ENCODE data around the gene ST3GAL5. TPM values are rescaled to one million over a fixed set of nuclear protein-coding genes. Genes with fewer than 3 reads are reported as not detected.

The ST3GAL5 gene
- polyA plus RNA-seq, 1 of the 3 experiments (the other 2 are of a cell fraction) = 37.6 TPM

DNA sequence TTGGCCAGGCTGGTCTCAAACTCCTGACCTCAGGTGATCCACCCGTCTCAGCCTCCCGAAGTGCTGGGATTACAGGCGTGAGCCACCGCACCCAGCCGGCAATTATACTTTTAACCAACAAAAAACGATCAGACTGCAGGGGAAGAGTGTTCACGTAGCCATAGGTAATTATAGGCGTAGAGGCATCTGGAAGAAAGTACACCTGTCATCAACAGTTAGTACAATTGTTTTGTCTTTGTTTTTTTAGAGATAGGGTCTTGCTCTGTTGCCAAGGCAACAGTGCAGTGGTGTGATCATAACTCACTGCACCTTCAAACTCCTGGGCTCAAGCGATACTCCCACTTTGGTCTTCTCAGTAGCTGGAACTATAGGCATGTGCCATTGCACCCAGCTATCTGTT is 20.0 kb downstream of the ST3GAL5 start:
- Histone ChIP-seq H3K9me2 (no peaks in the 10 kb centered on the region), H3K27me3 (ENCODE audit: insufficient read depth) (no peaks in the 10 kb centered on the region), H3F3A (replicated peaks; ENCODE audit: insufficient read depth) (peaks cover 4% of the 10 kb centered on the region), H3K4me1 (ENCODE audit: control insufficient read depth in 1 of 2, insufficient read depth in 2 of 2, low read depth in 1 of 2, low read length in 1 of 2) (no peaks in the 10 kb centered on the region; a peak in 1 of 4 replicates), H3K9ac (no peak overlapping the region), H3K27ac (ENCODE audit: low read depth in 2 of 2, low read length in 1 of 2) (no peak overlapping the region), H2AFZ (ENCODE audit: low read depth) (no peak overlapping the region), H3K79me2 (ENCODE audit: insufficient read depth) (peaks cover 15% of the 10 kb centered on the region; the same call in 1 of the 2 replicates), H3K9me3 (no peaks in the 10 kb centered on the region), H3K4me2 (no peak overlapping the region), H3K36me3 (replicated peaks in 1 of 2; ENCODE audit: control insufficient read depth in 1 of 2, insufficient read depth in 2 of 2, low read length in 1 of 2) (peaks cover 0 to 4% of the 10 kb centered on the region in 2 experiments), H3K4me3 (ENCODE audit: low read depth in 2 of 2, low read length in 1 of 2) (no peak overlapping the region), H4K20me1 (ENCODE audit: insufficient read depth) (0 out of 2 replicates have a peak, but pooled peaks cover 8% of the 10 kb centered on the region)
- DNase-seq = no peak
- WGBS (ENCODE audit: low lambda C conversion rate) = 91% methylated on average over 9 of the region's 9 CpGs
- ChIA-PET CTCF (interaction anchor here (1.4 kb wide), 2 partner anchors 19 to 55 kb away, joined by 3 read pairs; no protein-coding TSS in a partner anchor), POLR2A (no interaction called here)
- TF ChIP-seq, protein P1, sequence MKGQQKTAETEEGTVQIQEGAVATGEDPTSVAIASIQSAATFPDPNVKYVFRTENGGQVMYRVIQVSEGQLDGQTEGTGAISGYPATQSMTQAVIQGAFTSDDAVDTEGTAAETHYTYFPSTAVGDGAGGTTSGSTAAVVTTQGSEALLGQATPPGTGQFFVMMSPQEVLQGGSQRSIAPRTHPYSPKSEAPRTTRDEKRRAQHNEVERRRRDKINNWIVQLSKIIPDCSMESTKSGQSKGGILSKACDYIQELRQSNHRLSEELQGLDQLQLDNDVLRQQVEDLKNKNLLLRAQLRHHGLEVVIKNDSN (IDR thresholded peaks at IDR 0.05; ENCODE audit: borderline replicate concordance, low read depth) = no peak
- TF ChIP-seq CHD2 (IDR thresholded peaks at IDR 0.05; ENCODE audit: low read length, partially characterized antibody) = no peak
- no peak for TF ChIP-seq ELF1 (IDR thresholded peaks at IDR 0.05)
- no peak for TF ChIP-seq YY1 (IDR thresholded peaks at IDR 0.05; ENCODE audit: low read depth)
- TF ChIP-seq RAD21 (IDR thresholded peaks at IDR 0.05; ENCODE audit: low read length) = no peak
- TF ChIP-seq TEAD4 (IDR thresholded peaks at IDR 0.05; ENCODE audit: borderline replicate concordance, insufficient read depth) = no peak
- TF ChIP-seq FOSL2 (IDR thresholded peaks at IDR 0.05; ENCODE audit: borderline replicate concordance, low read depth) = no peak
- TF ChIP-seq GATA2 (CRISPR knock-in tag; IDR thresholded peaks at IDR 0.05) = no peak
- TF ChIP-seq RXRA (IDR thresholded peaks at IDR 0.05; ENCODE audit: borderline replicate concordance, low read depth) = no peak
- no peak for TF ChIP-seq RFX5 (IDR thresholded peaks at IDR 0.05; ENCODE audit: low read length)
- TF ChIP-seq, protein P2, sequence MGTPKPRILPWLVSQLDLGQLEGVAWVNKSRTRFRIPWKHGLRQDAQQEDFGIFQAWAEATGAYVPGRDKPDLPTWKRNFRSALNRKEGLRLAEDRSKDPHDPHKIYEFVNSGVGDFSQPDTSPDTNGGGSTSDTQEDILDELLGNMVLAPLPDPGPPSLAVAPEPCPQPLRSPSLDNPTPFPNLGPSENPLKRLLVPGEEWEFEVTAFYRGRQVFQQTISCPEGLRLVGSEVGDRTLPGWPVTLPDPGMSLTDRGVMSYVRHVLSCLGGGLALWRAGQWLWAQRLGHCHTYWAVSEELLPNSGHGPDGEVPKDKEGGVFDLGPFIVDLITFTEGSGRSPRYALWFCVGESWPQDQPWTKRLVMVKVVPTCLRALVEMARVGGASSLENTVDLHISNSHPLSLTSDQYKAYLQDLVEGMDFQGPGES (IDR thresholded peaks at IDR 0.05; ENCODE audit: low read depth, low read length) = no peak

DNA sequence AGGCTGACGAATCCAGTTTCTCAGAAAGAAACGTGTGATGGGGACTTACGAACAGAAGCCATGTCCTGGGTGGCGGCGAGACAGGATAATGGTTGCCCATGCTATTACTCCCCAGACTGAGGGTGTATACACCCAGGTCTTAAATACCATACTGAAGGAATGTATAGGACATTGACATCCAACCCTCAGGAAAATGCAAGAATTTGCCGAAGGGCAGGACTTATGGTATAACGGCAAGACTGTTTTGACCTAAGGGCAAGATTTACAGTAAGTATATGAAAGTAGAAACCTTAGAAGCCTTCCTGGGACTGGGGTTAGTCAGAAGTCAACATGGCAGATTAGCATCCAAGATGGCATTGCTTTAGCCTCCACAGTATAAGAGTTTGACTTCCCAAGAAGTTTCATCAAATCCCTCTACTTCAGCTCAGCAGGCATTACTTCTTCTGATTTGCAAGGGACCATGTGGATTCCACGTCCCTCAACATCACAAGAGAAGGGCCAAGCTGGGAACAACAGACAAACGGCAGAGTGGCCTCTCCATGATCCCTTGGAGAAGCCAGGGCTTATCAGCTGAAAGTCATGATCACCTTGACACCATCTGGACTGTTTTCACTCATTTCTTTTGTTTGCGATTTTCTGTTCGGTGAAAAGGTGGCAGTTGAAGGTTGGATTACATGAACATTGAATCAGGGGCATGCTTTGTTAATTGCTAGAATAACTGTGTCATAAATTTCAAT is 21.1 kb downstream of the ST3GAL5 start:
- Histone ChIP-seq H3K27ac (ENCODE audit: low read depth in 2 of 2, low read length in 1 of 2) (no peak overlapping the region), H3K79me2 (ENCODE audit: insufficient read depth) (peaks cover 11% of the 10 kb centered on the region; the same call in 1 of the 2 replicates), H3K4me3 (ENCODE audit: low read depth in 2 of 2, low read length in 1 of 2) (no peak overlapping the region), H3K27me3 (ENCODE audit: insufficient read depth) (no peaks in the 10 kb centered on the region), H3K36me3 (replicated peaks in 1 of 2; ENCODE audit: control insufficient read depth in 1 of 2, insufficient read depth in 2 of 2, low read length in 1 of 2) (peaks cover 5 to 10% of the 10 kb centered on the region in 2 experiments), H3K4me1 (ENCODE audit: control insufficient read depth in 1 of 2, insufficient read depth in 2 of 2, low read depth in 1 of 2, low read length in 1 of 2) (no peaks in the 10 kb centered on the region), H2AFZ (ENCODE audit: low read depth) (no peak overlapping the region), H4K20me1 (ENCODE audit: insufficient read depth) (no peaks in the 10 kb centered on the region), H3K9ac (no peak overlapping the region), H3K9me3 (no peaks in the 10 kb centered on the region), H3F3A (replicated peaks; ENCODE audit: insufficient read depth) (peaks cover 4% of the 10 kb centered on the region), H3K9me2 (no peaks in the 10 kb centered on the region), H3K4me2 (no peak overlapping the region)
- ChIA-PET POLR2A (no interaction called here), CTCF (interaction anchor here (1.4 to 2.9 kb wide), 2 partner anchors 40 to 54 kb away, joined by 3 to 12 read pairs; no protein-coding TSS in a partner anchor)
- no peak for TF ChIP-seq NFIC (IDR thresholded peaks at IDR 0.05; ENCODE audit: borderline replicate concordance)
- TF ChIP-seq, protein P1 (IDR thresholded peaks at IDR 0.05; ENCODE audit: borderline replicate concordance, low read depth) = no peak
- TF ChIP-seq, protein P2 (IDR thresholded peaks at IDR 0.05; ENCODE audit: low read depth, low read length) = no peak
- no peak for TF ChIP-seq YY1 (IDR thresholded peaks at IDR 0.05; ENCODE audit: low read depth)
- TF ChIP-seq RAD21 (IDR thresholded peaks at IDR 0.05; ENCODE audit: low read length) = no peak
- no peak for TF ChIP-seq RXRA (IDR thresholded peaks at IDR 0.05; ENCODE audit: borderline replicate concordance, low read depth)
- DNase-seq = no peak
- 87% methylated on average over 11 of the region's 11 CpGs for WGBS (ENCODE audit: low lambda C conversion rate)
